Nephron (organoid): ENCODE results near the gene RAB39A.
"Not testable (repeated sequence)": the region's sequence is repeated elsewhere in the genome, so short reads cannot be mapped to it uniquely, and the experiment has no call there.

Source experiments
- H3K27ac Mint-ChIP-seq, 3 experiments: 2 replicates each; pipeline ENCODE4 v1.8.0; 2020; ENCODE audit warnings: mixed read lengths in 3 of 3, mild to moderate bottlenecking in 2 of 3, moderate library complexity in 1 of 3
- H3K27me3 Mint-ChIP-seq: 2 replicates; pipeline ENCODE4 v1.8.0; 2021; ENCODE audit warnings: low read depth, mild to moderate bottlenecking, moderate library complexity, mixed read lengths
- H3K36me3 Mint-ChIP-seq: 2 replicates; pipeline ENCODE4 v1.8.0; 2020; ENCODE audit warnings: low read depth, mixed read lengths
- H3K4me1 Mint-ChIP-seq: 2 replicates; pipeline ENCODE4 v1.8.0; 2020; ENCODE audit warnings: mixed read lengths
- H3K4me3 Mint-ChIP-seq, 3 experiments: 2 replicates each; pipeline ENCODE4 v1.8.0; 2020; ENCODE audit warnings: mild to moderate bottlenecking in 3 of 3, mixed read lengths in 3 of 3, moderate library complexity in 2 of 3
- H3K9me3 Mint-ChIP-seq: 2 replicates; pipeline ENCODE4 v1.8.0; 2020; ENCODE audit warnings: mixed read lengths
- CTCF ChIP-seq, 3 experiments: fragments of 200-600 bp; sonication (generic); IDR thresholded peaks; one replicate each; pipeline ENCODE4 v1.5.0; 2021; ENCODE audit warnings: antibody characterized with exemption in 3 of 3; ENCODE audit not compliant: unreplicated experiment in 3 of 3

RAB39A gene

GRCh38 chr11:107928767-107929507, 689 bp downstream of the RAB39A start:
- H3K36me3 Mint-ChIP-seq = no peaks in the 10 kb centered on the region
- no peak overlapping the region for H3K27ac Mint-ChIP-seq
- TF ChIP-seq CTCF (IDR thresholded peaks at IDR 0.05; ENCODE audit: unreplicated experiment in 3 of 3) = no peak
- H3K9me3 Mint-ChIP-seq = no peaks in the 10 kb centered on the region
- peak overlapping the region; percentile 88 to 99 (median 90) for H3K4me3 Mint-ChIP-seq
- H3K27me3 Mint-ChIP-seq = peaks cover 29% of the 10 kb centered on the region
- H3K4me1 Mint-ChIP-seq = peaks cover 5% of the 10 kb centered on the region

- Mint-ChIP-seq H3K9me3 (no peaks in the 10 kb centered on the region), H3K27me3 (peaks cover 26% of the 10 kb centered on the region), H3K27ac (no peak overlapping the region), H3K36me3 (no peaks in the 10 kb centered on the region), H3K4me3 (peak overlapping the region; percentile 88 to 99 (median 90)), H3K4me1 (peaks cover 5% of the 10 kb centered on the region)
- no peak for TF ChIP-seq CTCF (IDR thresholded peaks at IDR 0.05; ENCODE audit: unreplicated experiment in 3 of 3)
Measured at GRCh38 chr11:107929611-107930200, 1.5 kb downstream of the RAB39A start.

GRCh38 chr11:107931206-107931605, 3.0 kb downstream of the RAB39A start:
- TF ChIP-seq CTCF (IDR thresholded peaks at IDR 0.05; ENCODE audit: unreplicated experiment in 3 of 3) = no peak
- Mint-ChIP-seq H3K4me1 (peaks cover 5% of the 10 kb centered on the region), H3K4me3 (no peak overlapping the region), H3K9me3 (no peaks in the 10 kb centered on the region), H3K27me3 (peaks cover 17% of the 10 kb centered on the region), H3K27ac (no peak overlapping the region), H3K36me3 (no peaks in the 10 kb centered on the region)

GRCh38 chr11:107947904-107948303, 19.7 kb downstream of the RAB39A start:
- Mint-ChIP-seq H3K9me3 (no peaks in the 10 kb centered on the region), H3K4me3 (no peak overlapping the region), H3K27ac (no peak overlapping the region), H3K36me3 (no peaks in the 10 kb centered on the region), H3K27me3 (no peaks in the 10 kb centered on the region), H3K4me1 (no peaks in the 10 kb centered on the region)
- no peak for TF ChIP-seq CTCF (IDR thresholded peaks at IDR 0.05; ENCODE audit: unreplicated experiment in 3 of 3)

- not testable (repeated sequence) for H3K27ac Mint-ChIP-seq, H3K36me3 Mint-ChIP-seq, H3K4me3 Mint-ChIP-seq, H3K4me1 Mint-ChIP-seq, H3K9me3 Mint-ChIP-seq, H3K27me3 Mint-ChIP-seq
Measured at GRCh38 chr11:107948328-107948727, 20.1 kb downstream of the RAB39A start.

- TF ChIP-seq CTCF (IDR thresholded peaks at IDR 0.05; ENCODE audit: unreplicated experiment in 3 of 3) = no peak
- Mint-ChIP-seq H3K36me3 (no peaks in the 10 kb centered on the region), H3K4me3 (no peak overlapping the region), H3K4me1 (no peaks in the 10 kb centered on the region), H3K9me3 (no peaks in the 10 kb centered on the region), H3K27me3 (no peaks in the 10 kb centered on the region), H3K27ac (no peak overlapping the region)
Measured at GRCh38 chr11:107951155-107951554, 22.9 kb downstream of the RAB39A start.
